GM13976 (cell line): Measurements from ENCODE around the gene CD40LG.

Source experiments
- DNase-seq: peaks from one replicate; pipeline ENCODE4 v3.0.0; 2012; ENCODE audit warnings: low spot score
- in situ Hi-C: fragments of 300-500 bp; cut with MboI; formaldehyde crosslinking; loops from one replicate; pipeline ENCODE4 v1.12.0; 2022; ENCODE audit warnings: low sequenced_read_pairs, mixed read lengths, inconsistent platforms; ENCODE audit not compliant: unreplicated experiment
- TF ChIP-seq, protein P1 (sequence below): IDR thresholded peaks from 2 replicates; pipeline ENCODE4 v1.5.1; 2012; ENCODE audit warnings: borderline replicate concordance, mild to moderate bottlenecking; ENCODE audit not compliant: insufficient read depth; ENCODE audit errors: extremely low read depth, missing control alignments, control extremely low read depth

CD40LG gene

DNA sequence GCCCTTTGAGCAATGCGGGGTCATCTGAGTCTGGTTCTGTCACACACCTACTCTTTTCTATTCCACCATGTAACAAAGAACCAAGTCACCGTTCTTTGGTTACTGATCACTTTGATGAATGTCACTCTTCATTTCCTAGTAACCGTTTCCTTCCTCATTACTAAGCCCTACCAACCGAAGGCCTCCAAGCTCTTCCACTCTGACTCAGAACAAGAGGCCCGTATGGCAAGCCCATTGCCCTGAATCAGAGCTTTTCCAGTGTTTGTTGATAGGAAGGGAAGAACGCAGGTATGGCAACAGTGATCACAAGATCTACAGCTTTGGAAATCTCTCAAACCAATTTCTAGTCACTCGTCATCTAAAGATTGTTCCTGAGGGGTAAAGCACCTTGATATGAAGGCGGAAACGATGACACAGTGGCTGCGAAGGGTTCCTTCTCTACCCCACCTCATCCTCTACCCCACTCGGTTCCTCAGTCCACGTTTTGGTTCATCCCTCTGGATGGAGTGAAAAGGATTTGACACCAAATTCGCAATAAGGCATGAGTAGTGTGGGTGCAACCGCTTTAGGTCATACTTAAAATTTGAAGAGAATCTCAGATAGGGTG, 28.0 kb upstream of the CD40LG start:
- in situ Hi-C loops, result no loop called here
- TF ChIP-seq, protein P1, sequence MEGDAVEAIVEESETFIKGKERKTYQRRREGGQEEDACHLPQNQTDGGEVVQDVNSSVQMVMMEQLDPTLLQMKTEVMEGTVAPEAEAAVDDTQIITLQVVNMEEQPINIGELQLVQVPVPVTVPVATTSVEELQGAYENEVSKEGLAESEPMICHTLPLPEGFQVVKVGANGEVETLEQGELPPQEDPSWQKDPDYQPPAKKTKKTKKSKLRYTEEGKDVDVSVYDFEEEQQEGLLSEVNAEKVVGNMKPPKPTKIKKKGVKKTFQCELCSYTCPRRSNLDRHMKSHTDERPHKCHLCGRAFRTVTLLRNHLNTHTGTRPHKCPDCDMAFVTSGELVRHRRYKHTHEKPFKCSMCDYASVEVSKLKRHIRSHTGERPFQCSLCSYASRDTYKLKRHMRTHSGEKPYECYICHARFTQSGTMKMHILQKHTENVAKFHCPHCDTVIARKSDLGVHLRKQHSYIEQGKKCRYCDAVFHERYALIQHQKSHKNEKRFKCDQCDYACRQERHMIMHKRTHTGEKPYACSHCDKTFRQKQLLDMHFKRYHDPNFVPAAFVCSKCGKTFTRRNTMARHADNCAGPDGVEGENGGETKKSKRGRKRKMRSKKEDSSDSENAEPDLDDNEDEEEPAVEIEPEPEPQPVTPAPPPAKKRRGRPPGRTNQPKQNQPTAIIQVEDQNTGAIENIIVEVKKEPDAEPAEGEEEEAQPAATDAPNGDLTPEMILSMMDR, result no peak
- DNase-seq, result no peak

DNA sequence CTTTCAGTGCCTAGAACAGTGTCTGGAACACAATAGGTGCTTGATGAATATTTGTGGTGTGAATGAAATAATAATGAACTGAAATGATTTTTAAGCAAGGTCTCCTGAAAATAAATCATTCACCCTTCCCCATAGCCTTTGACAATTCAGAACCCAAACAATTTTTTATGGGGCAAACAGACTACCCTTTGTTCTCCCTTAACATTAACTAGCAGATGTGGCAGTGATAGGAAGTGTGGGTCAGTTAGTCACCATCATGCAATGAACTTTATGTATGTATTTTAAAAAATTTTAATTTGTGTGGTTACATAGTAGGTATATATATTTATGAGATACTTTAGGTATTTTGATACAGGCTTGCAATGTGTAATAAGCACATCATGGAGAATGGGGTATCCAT, 27.2 kb upstream of the CD40LG start:
- TF ChIP-seq, protein P1, result no peak
- in situ Hi-C loops, result no loop called here
- DNase-seq, result no peak

DNA sequence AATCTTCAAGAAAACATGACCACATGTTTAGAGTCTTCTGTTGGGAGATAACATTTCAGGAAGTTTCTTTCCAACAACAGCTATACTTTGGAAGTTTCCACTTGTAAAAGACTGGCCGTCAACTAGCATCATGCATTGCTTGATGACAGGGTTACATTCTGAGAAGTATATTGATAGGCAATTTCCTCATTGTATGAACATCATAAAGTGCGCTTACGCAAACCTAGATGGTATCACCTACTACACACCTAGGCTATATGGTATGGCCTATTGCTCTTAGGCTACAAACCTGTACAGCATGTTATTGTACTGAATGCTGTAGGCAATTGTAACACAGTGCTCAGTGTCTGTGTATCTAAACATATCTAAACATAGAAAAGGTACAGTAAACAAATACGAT, 25.4 kb upstream of the CD40LG start:
- in situ Hi-C loops, result no loop called here
- TF ChIP-seq, protein P1, result no peak

DNA sequence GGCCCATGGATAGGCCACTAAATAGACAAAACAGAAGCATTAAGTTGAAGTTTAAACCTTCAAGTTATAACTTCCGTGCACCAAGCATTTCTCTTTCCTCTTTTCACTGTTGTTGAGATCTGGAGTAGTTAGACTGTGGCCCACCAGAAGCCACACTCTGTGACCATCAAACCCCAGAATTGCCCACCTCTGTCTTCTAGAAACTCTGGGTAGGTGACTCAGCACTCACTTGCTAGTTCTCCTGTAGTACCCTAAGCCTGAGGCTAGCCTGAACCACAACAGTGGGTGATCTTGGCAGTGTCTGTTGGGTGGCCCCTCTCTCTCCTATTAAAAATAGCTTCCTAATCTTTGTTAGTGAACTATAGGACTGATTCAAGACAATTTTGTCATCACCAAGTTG, 24.6 kb upstream of the CD40LG start:
- DNase-seq, result no peak
- in situ Hi-C loops, result no loop called here
- TF ChIP-seq, protein P1, result no peak

More for the DNA sequence above, 25.4 kb upstream of the CD40LG start:
- no peak for DNase-seq

DNA sequence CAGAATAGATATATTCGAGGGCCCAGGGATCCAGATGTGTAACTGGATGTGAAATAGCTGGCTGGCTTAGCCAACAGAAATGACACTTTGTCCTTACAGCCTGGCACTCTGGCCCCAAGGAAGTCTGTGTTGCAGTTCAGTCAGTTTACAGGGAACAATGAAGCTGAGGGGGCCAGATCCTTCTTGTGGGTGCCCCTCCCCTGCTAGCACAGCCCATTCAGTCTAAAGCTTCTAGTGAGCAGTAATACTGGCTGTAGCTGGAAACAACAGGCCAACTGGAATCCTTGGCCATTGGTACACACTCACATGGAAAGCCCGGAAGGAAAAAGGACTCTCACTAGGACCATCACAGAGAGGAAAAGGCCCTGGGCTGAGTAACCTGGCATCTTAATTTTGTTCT, 22.7 kb upstream of the CD40LG start:
- in situ Hi-C loops, result no loop called here
- TF ChIP-seq, protein P1, result no peak
- DNase-seq, result no peak

DNA sequence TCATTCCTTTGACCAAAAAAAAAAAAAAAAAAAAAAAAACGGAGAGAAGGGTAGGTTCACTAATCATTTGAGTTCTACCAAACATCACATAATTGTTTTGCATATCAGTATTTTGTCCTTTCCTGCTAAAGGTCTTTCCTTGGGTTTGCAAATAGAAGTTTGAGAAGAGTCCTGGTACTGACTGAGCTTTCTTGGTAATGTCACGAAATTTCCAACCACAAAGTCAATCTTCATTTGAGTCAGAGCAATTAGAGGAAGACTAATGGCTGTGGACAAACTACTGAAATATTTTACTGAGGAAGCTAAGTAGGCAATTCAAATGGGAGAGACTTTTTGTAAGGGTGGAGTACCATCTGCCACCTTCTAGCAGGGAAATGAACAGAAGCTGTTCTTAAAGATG, 21.7 kb upstream of the CD40LG start:
- in situ Hi-C loops, result no loop called here
- DNase-seq, result no peak
- TF ChIP-seq, protein P1, result no peak
